CD4-positive, alpha-beta T cell treated with Interleukin-1 beta for 1 hour (primary cell): ENCODE results near the gene TXNRD2.

ENCODE experiments used
- DNase-seq, 2 donors: peaks; one replicate each; pipeline ENCODE4 v3.0.0-alpha.2; 2020 to 2022

The TXNRD2 gene

DNA sequence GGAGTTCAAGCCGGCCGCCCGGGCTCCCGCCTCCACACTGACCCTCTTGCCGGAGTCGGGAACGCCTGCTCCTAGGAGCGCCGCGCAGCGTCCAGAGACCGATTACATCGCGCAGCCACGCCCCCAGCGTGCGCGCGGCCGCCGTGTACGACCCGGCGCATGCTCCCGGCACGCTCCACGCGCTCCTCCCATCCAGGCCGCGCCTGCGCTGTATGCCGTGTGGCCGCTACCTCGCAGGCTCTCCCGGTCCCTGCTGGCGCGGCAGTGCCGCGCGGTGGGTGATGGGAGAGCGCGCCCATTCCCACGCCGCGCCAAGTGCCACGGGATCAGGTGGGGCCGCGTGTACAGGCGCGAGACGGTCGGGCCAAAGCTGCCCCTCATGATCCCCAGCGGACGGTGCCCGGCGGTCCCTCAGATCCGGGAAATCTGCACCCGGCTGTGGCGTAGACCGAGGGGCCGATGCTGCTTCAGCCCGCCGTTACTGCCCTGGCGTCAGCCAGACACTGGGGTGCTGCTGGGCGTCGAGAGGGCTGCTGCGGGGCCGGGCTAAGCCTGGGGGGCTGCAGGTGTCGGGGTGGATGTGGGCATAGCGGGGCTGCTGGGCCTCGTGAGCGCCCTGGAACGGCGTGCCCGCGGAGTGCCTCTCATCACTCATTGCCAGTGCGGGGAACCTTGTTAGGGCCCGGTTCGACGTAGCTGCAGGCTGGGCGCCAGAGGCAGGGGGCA is 86.7 kb downstream of the TXNRD2 start, which contains the start of the genes GNB1L and RTL10:
TSS of gene GNB1L (minus strand) at position 97 of the 726 bp plus-strand sequence. CDS start 33,519 bp downstream, outside the sequence.
TSS of gene RTL10 (minus strand) at position 97 of the 726 bp plus-strand sequence. CDS start 2,613 bp downstream, outside the sequence.
- peak; percentile 95 to 96 for DNase-seq

DNA sequence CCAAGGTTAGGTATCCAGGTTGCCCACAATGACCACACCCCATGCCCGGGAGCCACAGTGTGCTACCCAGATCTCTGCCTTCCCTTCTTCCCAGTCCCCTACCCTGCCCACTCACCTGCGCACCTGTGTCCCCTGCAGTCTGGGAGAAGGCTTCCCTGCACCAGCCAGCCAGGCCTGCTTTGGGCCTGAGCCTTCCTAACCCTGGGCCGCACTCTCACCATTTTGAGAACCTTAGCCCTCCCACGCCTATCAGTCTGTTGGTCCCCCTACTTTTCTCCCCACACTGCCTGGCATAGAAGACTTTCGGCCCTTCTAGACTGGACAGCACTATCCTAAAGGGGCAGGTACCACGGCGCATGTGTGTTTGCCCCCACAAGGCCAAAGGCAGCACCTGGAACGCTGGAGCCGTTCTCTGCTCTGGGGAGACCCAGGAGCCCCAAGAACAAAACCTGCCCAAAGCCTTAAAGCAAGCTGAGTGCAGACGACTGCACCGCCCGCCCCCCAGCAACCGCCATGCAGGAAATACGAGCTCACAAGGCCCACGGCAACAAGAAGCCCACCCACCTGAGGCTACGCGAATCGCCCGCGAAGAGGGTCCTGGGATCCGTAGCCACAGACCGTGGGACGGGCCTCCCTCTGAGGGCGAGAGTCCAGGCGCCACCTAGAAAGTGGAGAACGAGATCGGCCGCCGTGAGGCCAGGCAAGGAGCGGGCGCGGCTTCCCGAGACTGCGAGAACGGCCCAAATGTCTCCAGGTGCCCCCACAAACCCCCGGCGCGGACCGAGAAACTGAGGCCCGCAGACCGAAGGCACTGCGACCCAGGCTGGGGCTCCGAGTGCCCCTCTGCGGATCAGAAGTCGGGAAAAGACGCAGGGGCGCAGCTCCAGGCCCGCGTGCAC is 87.5 kb downstream of the TXNRD2 start:
- no peak for DNase-seq

- DNase-seq: no peak
Observed at GRCh38 chr22:19853058-19853878, 88.3 kb downstream of the TXNRD2 start.

DNA sequence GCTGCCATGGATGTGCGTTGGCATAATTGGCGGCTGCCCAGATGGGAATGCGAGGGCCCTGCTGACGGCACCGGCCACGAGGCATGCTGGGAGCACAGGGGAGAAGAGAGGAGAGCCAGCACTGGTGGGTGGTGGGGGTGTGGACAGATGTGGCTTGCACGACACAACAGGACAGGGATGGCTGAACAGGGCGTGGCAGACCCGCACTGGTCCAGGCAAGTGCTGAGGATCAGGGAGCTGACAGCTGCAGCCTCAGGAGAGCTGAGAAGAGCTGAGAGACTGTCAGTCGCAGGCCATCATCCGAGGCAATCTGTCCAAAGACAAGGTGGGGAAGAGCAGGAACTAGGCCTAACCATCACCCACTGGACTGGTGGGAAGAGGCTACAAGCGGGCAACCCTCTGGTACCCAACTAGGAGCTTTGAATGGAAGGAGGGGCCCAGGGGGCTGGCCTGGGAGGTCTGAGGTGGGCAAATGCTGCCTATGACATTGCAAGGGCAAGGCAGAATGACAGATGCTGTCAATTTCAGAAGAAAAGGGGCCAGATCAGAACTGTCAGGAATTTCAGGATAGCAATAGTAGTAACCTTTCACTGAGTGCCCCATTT is 89.3 kb downstream of the TXNRD2 start:
- no peak for DNase-seq

- DNase-seq: no peak
Observed at GRCh38 chr22:19851291-19852176, 90.1 kb downstream of the TXNRD2 start.

- DNase-seq: no peak
Observed at GRCh38 chr22:19850763-19851109, 90.9 kb downstream of the TXNRD2 start.

- no peak for DNase-seq
Observed at GRCh38 chr22:19849835-19850762, 91.5 kb downstream of the TXNRD2 start.

DNA sequence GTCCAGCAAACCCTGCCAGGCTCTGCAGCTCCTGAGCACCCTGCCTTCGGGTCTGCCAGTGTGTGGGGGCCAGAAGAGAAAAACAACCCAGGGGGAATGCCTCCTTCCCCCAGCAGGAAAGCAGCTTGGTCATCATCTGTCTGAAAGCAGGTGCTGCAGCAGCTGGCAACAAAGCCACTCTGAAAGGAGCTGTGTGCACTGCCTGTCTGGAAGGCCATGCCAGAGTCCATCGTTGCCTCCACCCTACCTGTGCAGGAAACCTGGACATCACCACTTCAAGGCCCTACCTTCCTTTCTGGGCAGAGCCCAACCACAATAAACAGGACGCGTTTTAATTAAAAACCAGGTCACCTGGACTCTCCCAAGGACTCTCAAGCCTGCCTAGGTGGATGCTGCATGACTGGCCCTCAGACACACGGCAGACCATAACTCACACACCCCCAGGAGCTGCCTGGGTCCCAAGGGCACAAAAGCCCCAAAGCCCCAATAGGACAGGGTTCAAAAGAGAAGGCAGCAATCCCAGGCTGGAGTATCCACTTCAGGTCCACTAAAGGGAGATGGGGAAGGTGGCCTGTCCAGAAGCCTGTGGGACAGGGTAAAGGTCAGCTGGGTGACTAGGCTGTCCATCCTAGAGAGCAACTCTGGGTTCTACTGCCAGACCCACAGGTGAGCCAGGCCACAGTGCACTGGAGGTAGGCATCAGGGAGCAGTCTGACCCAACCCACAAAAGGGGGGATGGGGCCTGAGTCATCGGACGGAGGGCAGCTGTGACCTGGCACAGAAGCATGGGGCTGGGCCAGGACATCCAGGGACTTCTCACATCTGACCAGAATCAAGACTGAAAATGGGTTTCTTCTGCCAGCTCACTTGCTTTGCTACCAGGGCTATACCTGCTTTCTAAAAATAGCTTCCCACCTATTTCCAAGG is 93.1 kb downstream of the TXNRD2 start:
- DNase-seq: no peak

DNA sequence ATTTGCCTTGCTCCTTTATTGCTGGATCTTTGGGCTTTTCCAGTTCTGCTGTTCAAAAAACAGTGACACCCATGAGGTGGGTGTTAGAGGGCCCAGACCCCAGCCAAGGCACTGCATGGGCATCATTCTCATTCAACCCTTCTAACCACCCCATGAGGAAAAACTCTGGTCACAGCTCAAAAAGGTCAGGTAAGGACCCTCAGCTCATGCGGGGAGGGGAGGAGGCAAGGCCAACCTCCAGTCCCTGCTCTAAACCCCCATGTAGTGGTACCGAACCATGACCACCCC is 94.3 kb downstream of the TXNRD2 start:
- no peak for DNase-seq

DNA sequence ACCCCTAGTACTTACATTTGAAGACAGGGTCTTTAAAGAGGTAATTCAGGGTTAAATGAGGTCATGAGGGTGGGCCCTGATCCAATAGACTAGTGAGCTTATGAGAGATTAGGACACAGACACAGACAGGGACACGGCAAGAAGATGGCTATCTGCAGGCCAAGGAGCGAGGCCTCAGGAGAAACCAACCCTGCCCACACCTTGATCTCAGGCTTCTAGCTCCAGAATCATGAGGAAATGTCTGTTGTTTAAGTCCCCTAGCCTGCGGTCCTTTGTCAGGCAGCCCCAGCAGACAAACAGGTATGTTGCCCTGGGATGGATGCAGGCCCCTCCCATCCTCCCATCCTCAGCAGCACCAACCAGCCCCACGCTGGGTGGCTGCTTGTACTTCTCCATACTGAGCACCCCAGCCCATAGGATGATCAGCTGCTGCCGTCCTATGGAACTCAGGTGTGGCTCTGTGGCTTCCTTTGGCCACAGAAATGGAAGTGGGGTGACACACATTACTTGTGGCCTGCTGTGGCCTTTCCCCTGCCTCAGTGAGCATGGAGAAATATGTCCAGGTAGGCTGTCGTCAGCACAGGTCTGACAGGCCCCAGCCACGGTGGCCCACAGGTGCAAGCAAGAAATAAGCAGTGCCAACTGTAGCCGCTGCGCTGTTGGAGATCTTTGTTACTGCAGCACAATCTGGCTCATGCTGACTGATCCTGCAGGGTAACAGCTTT is 94.8 kb downstream of the TXNRD2 start:
- no peak for DNase-seq

DNA sequence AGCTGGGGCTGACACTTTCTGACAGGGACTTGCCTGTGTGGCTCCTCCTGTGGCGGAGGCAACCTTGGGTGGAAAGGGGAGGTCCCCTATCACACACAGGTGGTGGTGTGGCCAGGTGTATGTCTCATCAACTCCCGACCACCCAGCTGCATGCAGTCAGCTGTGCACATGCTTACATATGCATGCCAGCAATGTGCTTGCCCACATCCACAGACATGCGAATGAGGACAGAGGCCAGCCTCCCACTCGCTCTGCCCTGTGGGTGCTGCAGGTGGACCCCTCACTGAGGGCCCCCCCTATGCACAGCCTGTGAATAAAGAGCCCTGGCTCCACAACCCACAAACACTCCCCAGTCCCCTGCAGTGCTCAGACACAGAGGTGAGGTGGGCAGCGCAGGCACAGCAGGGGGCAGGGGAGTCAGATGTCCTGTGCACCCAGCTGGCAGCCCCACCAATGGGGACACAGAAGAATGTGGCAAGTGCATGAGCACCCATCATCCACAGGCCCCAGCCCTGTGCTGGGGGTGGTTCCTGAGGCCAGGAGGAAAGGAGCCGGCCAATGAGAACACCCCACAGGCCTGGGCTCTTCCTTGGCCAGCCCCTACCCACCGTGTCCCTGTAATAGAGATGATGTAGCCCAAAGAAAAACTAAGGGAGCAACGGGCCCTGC is 96.4 kb downstream of the TXNRD2 start:
- DNase-seq: no peak

DNA sequence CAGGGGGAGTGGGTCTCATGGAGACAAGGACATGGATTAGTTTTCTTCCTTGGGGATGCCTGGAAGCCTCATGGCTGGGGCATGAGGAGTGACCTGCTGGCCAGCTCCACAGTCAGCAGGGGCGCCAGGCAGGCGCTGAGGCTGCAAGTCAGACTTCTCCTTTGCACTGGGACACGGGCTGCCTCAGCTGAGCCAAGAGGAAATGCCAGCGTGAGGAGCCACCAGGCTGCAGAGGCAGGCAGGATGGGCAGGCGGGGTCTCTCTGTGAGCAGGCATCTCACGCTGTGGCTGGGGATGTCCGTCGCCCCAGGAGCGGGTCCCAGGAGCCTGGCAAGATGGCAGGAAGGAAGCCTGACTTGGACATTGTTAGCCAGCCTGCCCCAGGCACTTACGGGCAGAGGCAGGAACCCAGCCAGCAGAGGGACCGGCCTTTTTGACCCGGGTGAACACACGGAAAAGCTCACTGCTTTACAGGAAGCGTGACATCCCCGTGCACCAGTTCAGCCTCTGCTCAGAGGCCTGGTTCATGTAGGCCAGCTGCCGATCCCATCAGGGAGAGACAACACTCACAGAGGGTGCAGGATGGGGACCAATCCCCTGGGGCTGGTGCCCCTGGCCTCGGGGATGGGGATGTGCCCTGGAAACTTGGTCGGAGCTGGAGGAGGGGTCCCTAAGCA is 97.1 kb downstream of the TXNRD2 start:
- DNase-seq: peak; percentile 10 to 43

GRCh38 chr22:19843857-19844376 is 97.7 kb downstream of the TXNRD2 start:
- no peak for DNase-seq

DNA sequence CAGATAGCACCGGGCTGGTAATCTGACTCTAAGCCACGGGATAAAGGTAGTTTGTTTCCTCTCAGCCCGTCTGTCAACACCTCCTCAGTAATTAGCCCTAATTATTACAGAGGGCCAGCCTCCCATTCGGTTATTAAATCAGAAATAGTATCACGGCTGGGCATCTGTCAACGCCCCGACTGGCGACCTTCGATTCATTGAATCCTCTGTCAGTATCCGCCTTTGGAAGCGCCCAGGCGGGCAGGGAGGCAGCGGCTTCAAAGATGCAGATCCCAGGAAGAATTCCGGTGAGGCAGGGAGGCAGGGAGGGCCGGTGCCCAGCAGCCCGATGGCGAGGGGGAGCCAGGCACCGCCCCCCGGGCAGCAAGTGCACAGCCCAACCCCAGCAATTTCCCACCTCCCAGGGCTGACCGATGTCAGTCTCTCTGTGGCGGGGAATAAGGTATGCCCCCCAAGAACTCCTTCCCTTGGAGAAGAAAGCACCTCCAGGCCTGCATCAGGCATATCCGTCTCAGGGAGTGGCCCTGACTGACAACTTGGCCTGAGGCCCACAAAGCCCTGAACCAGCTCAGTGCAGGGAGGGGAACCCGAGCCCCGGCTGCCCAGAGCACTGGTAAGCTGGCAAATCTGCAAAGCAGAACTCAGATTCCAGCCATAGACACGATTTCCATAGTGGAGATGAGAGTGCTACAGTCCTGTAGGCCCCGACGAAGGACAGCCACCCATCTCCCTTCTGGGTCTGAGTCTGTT is 98.3 kb downstream of the TXNRD2 start:
- no peak for DNase-seq

- DNase-seq: no peak
Observed at GRCh38 chr22:19842393-19843106, 99.1 kb downstream of the TXNRD2 start.
